GM19351 (cell line): Measurements from ENCODE around the gene L3MBTL2.

ENCODE experiments used
- ATAC-seq: cut with Tn5 transposase; IDR thresholded peaks from one replicate; pipeline ENCODE4 v1.9.1; 2021; ENCODE audit warnings: mild to moderate bottlenecking, moderate library complexity; ENCODE audit not compliant: unreplicated experiment

The L3MBTL2 gene

GRCh38 chr22:41264408-41264941 is 59.4 kb downstream of the L3MBTL2 start:
- no peak for ATAC-seq

GRCh38 chr22:41267958-41268357 is 62.8 kb downstream of the L3MBTL2 start:
- no peak for ATAC-seq

- ATAC-seq, result no peak
Measured at GRCh38 chr22:41271787-41272186, 66.7 kb downstream of the L3MBTL2 start.

GRCh38 chr22:41273128-41273527 is 68.0 kb downstream of the L3MBTL2 start:
- no peak for ATAC-seq

- no peak for ATAC-seq
Measured at GRCh38 chr22:41274856-41275255, 69.7 kb downstream of the L3MBTL2 start.

- ATAC-seq, result no peak
Measured at GRCh38 chr22:41280065-41280464, 75.0 kb downstream of the L3MBTL2 start.

GRCh38 chr22:41280854-41281253 is 75.7 kb downstream of the L3MBTL2 start:
- no peak for ATAC-seq
